ENCODE data around the gene DLG2. TPM values are rescaled to one million over a fixed set of nuclear protein-coding genes. Genes with fewer than 3 reads are reported as not detected.

Gene DLG2
- total and polyA plus RNA-seq, 9 of the 15 experiments (the other 6 are each of a cell fraction or from before 2014, with no cell fraction given), result 0.52 to 1.6 (median 0.95) TPM

- no peak for TF ChIP-seq HNRNPH1 (optimal IDR thresholded peaks at IDR 0.05; ENCODE audit: low read depth, low read length)
- no peak for TF ChIP-seq MTA3 (IDR thresholded peaks at IDR 0.05; ENCODE audit: borderline replicate concordance)
- no peak for TF ChIP-seq ZNF174 (CRISPR knock-in tag; IDR thresholded peaks at IDR 0.05)
- TF ChIP-seq ZBED1 (IDR thresholded peaks at IDR 0.05), result no peak
- no peak for TF ChIP-seq MCM5 (IDR thresholded peaks at IDR 0.05; ENCODE audit: low read depth)
- TF ChIP-seq REST (IDR thresholded peaks at IDR 0.05; ENCODE audit: borderline replicate concordance), result peak; percentile 36; the same call in 1 of the 2 replicates
- TF ChIP-seq REST (CRISPR knock-in tag; IDR thresholded peaks at IDR 0.05; ENCODE audit: low read depth), result no peak
Observed at GRCh38 chr11:83836883-83837654, 1790.1 kb downstream of the DLG2 start (continued).

Data from K562 (cell line).